ENCODE data around the gene MED17. TPM values are rescaled to one million over a fixed set of nuclear protein-coding genes. Genes with fewer than 3 reads are reported as not detected.
A peak's percentile ranks its signal among the peaks of the same experiment; 100 is the strongest.
"Not testable (repeated sequence)": the region's sequence is repeated elsewhere in the genome, so short reads cannot be mapped to it uniquely, and the experiment has no call there.

Gene MED17
- polyA plus RNA-seq, 4 donors, result 36.7 to 51.1 (median 45.1) TPM

- DNase-seq (ENCODE audit: low read depth in 4 of 4, low spot score in 3 of 4), result no peak
These were observed 25.9 kb upstream of the MED17 start for GRCh38 chr11:93757924-93758865.

- not testable (repeated sequence) for DNase-seq (ENCODE audit: low read depth in 4 of 4, low spot score in 3 of 4)
These were observed 25.0 kb upstream of the MED17 start for GRCh38 chr11:93759123-93759522.

DNA sequence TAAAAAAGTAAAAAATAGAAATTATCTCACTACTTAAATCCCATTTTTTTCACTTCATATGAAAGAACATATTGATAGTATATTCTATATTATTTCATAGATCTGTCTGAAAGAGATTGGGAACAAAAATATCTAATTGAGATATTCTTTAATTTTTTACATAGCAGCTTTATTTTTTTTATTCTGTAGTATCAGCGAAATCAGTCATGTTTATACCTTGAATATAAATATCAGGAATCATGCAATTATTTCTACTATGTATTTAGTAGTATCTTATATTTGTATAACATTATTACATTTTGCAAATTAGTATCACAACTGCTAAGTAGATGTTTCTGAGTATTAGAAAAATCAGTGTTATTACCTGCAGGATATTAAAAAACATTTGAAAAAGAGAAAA lies 22.2 kb upstream of the MED17 start:
- DNase-seq (ENCODE audit: low read depth in 4 of 4, low spot score in 3 of 4), result no peak

- DNase-seq (ENCODE audit: low read depth in 4 of 4, low spot score in 3 of 4), result no peak
These were observed 18.5 kb upstream of the MED17 start for GRCh38 chr11:93765551-93765950.

GRCh38 chr11:93766504-93766903 lies 17.6 kb upstream of the MED17 start:
- no peak for DNase-seq (ENCODE audit: low read depth in 4 of 4, low spot score in 3 of 4)

DNA sequence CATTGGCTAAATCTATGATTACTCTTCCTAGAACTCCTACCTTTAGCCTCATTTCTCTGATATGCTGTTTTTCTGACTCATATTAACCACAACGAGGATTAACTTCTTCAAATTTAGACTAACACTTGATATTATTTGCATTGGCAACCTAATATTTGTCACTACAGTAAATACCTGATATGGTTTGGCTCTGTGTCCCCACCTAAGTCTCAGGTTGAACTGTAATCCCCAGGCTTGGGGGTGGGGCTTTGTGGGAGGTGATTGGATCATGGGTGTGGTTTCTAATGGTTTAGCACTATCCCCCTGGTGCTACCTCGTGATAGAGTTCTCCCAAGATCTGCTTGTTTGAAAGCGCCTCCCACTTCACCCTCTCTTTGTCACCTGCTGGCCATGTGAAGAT lies 17.1 kb upstream of the MED17 start:
- no peak for DNase-seq (ENCODE audit: low read depth in 4 of 4, low spot score in 3 of 4)

DNA sequence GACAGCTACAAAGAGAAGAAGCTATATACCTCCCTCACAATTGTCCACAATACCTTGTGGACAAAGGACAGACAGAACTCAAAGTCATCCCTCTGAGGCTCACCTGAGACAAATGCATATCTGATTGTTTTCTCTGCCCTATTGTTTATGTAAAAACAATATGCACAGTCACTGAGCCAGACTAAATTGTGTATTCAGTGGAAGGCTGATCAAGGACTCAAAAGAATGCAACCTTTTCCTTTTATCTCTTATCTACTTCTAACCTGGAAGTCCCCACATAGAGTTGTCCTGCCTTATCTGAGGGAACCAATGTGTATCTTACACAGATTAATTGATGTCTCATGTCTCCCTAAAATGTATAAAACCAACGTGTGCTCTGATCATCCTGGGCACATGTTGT lies 13.9 kb upstream of the MED17 start:
- no peak for DNase-seq (ENCODE audit: low read depth in 4 of 4, low spot score in 3 of 4)

- no peak for DNase-seq (ENCODE audit: low read depth in 4 of 4, low spot score in 3 of 4)
These were observed 12.0 kb upstream of the MED17 start for GRCh38 chr11:93772123-93772522.

DNA sequence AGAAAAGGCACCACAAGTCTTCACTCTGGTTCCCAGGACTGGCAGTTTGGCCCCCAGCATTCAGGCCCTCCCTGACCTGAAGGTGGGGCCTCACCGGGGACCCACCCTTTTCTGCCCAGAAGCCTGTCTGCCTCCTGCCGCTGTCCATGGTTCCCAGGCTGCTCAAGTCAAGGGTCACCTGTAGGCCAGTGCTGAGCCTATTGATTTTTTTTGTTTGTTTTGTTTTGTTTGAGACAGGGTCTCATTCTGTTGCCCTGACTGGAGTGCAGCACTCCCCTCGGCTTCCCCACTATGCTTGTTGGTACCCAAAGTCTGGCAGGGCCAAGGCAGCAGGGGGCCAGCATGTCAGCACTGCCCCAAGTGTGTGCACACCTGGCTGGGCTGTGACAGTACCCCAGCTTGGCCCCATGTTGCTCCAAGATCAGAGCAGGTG lies 11.0 kb upstream of the MED17 start:
- no peak for DNase-seq (ENCODE audit: low read depth in 4 of 4, low spot score in 3 of 4)

DNA sequence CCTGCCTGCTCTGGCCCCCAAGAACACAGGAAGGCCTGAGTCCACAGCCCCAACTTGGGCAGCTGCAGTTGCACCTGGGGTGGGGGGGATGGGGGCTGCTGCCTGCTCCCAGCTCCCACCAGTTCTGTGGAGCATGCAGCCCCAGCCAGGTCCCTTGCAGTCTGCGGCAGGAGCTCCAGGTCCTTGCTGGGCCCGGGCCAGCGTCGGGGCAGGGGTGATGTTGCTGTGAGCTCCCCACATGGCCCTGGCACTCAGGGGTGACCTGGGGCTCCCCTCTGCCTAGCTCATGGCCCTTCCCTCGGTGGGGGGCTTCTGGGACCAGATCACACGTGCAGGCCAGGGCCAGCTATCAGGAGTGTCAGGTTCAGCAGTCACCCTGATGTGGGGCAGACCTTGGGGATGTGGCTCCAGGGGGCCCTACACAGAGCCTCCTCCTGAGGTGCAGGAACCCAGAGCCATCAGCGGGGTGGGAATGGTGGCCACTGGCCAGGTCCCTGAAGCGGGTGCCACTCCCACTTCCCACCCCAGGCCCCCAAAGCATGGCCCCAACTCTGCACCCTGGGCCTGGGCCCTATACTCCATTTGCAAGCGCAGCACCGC lies 10.4 kb upstream of the MED17 start:
- no peak for DNase-seq (ENCODE audit: low read depth in 4 of 4, low spot score in 3 of 4)

GRCh38 chr11:93774560-93774959 lies 9.5 kb upstream of the MED17 start:
- not testable (repeated sequence) for DNase-seq (ENCODE audit: low read depth in 4 of 4, low spot score in 3 of 4)

DNA sequence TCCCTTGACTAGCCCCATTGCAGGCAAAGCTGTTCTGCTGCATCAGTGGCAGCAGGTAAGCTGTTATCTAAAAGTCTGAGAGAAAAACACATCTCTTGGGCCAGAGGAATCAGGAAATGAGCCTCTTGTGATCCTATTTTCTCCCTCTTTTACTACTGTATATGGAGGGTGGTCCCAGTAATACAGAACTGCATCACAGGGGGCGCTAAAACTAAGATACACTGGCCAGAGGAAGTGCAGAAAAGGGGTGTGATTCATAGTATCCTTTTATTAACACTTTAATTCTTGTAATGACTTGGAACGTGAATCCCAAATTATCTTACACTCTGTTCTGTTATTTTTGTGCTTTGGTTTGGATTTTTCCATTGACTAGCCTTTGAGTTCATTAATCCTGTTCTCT lies 8.8 kb upstream of the MED17 start:
- no peak for DNase-seq (ENCODE audit: low read depth in 4 of 4, low spot score in 3 of 4)

DNA sequence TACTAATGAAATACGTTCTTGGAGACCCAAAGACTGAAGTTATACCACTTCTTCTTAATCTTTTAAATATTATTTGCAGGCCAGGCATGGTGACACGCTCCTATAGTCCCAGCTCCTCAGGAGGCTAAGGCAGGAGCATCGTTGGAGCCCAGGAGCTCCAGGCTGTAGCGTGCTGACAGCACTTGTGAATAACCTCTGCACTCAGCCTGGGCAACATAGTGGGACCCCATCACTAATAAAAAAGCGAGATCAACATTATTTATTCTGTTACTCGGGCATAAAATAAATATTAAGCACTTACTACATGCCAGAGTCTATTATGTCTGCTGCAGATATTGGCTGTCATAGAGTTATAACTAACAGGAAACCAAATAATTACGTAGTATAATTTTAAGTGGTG lies 720 bp upstream of the MED17 start:
- no peak for DNase-seq (ENCODE audit: low read depth in 4 of 4, low spot score in 3 of 4)

GRCh38 chr11:93783765-93784144 lies 327 bp upstream of the MED17 start:
- peak in 1 of 4 donors; percentile 0 for DNase-seq (ENCODE audit: low read depth in 4 of 4, low spot score in 3 of 4)

GRCh38 chr11:93784935-93785360 lies 866 bp downstream of the MED17 start:
- peak in 2 of 4 donors; percentile 1 to 3 for DNase-seq (ENCODE audit: low read depth in 4 of 4, low spot score in 3 of 4)

DNA sequence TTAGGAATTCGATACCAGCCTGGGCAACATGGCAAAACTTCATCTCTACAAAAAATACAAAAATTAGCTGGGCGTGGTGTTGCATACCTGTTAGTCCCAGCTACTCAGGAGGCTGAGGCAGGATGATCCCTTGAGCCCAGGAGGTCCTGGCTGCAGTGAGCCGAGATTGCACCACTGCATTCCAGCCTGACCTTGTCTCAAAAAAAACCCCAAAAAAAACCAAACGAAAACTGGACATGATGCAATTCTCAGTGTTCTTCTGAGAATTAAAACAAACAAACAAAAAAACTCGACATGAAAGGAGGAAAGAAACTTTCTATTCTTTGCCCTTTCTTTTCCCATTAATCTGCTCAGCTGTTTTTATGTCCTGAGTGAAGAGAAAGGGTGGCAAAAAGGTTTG lies 7.4 kb downstream of the MED17 start:
- DNase-seq (ENCODE audit: low read depth in 4 of 4, low spot score in 3 of 4), result no peak

GRCh38 chr11:93796441-93797231 lies 12.6 kb downstream of the MED17 start:
- DNase-seq (ENCODE audit: low read depth in 4 of 4, low spot score in 3 of 4), result no peak

GRCh38 chr11:93801366-93801765 lies 17.3 kb downstream of the MED17 start:
- DNase-seq (ENCODE audit: low read depth in 4 of 4, low spot score in 3 of 4), result no peak

DNA sequence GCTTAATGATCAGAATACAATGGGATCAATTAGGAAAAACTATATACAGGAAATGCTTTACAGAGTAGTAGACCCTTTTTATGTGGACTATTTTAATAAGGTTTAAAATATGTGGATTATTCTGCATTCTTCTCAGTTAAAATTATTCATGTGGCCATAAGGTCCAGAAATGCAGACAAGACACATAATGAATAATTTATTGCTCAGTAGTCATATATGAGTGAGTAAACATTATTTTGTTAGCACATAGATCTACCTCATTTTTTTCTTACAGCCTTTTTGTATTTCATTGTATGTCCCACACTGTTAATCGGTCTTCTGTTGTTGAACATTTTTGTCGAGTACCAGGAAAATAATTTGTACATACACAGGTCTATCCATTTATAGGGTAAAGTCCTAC lies 20.8 kb downstream of the MED17 start:
- DNase-seq (ENCODE audit: low read depth in 4 of 4, low spot score in 3 of 4), result no peak

- DNase-seq (ENCODE audit: low read depth in 4 of 4, low spot score in 3 of 4), result no peak
These were observed 23.9 kb downstream of the MED17 start for GRCh38 chr11:93807980-93808379.

- DNase-seq (ENCODE audit: low read depth in 4 of 4, low spot score in 3 of 4), result no peak
These were observed 29.9 kb downstream of the MED17 start for GRCh38 chr11:93813974-93814373.

All from right renal pelvis (tissue), 4 donors.